HG03097 (cell line): ENCODE results near the gene AHNAK2.
"Not testable (repeated sequence)": the region's sequence is repeated elsewhere in the genome, so short reads cannot be mapped to it uniquely, and the experiment has no call there.

Experiments used
- ATAC-seq: cut with Tn5 transposase; IDR thresholded peaks from one replicate; pipeline ENCODE4 v1.9.1; 2021; ENCODE audit not compliant: unreplicated experiment, low FRiP score

AHNAK2 gene

DNA sequence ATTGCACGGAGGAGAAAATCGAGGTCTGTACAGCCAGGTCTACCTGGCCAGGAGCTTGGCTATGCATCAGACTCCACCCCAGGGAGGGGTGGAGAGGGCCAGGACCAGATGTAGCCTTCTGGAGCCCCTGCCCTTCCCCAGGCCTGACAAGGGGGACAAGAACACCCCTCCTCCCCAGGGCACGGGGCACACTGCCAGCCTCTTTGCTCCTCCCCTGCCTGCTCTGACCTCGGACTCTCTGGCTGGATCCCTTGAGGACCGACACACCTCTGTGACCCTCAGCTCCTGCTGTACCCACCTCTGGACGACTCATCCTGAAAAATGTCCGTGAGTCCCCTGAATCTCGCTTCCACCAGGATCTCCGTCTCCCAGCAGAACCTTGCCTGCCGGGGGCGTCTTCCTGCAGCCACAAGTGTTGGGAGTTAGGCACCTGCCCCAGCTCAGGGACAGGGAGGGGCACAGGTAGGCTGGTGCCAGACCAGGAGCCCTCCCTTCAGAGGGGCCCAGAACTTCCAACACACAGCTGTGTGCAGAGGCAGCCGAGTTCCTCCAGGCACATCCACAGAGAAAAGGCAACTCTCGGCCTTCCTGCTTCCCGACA, 21.8 kb downstream of the AHNAK2 start:
- no peak for ATAC-seq

DNA sequence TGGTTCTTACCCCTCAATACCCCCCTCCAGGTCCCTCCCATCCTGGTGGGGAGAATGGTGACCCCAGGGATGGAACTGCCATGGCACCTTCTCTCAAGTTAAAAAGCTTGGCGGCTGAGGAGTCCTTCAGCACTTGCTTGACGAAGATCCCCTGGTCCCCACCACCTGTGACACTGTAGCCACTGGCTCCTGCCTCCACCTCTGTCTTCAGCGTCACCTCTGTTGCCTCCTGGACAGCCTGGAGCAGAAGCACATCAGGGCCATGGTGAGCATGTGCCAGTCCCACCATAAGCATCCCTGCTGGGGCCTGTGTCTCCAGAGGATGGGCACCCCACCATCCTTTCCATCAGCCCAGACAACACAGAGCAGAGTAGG, 22.8 kb downstream of the AHNAK2 start:
- ATAC-seq = no peak

DNA sequence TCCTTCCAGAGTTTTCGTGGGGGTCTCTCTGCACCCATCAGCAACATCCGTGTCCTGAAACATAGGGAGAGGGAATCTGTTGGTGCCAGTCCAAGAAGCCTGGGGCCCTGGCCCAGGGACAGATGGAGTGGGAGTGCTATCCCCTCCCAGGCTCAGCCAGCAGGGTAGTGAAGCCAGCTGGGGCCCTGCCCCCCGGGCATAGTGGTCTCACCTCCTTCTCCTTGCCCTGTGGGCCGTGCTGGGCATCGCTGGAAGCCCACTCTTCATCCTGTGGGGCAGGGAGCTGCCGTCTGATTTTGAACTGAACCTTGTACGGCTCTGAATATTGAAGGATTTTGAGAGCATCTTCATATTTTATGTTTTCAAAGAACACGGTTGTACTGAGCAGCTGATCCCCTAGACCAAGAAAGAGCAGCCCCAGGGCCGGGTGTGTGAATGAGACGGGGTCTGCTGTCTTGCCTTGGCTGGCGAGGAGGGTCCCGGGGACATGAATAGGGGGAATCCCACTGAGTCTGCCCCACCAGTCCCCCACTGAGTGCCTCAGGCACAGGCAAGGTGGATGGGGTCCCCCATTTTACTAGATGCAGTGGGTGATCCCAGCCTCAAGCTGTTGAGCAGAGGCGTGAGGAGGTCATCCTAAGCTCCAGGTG, 23.3 kb downstream of the AHNAK2 start:
- ATAC-seq = no peak

GRCh38 chr14:104953896-104954656, 24.1 kb downstream of the AHNAK2 start:
- ATAC-seq = no peak

DNA sequence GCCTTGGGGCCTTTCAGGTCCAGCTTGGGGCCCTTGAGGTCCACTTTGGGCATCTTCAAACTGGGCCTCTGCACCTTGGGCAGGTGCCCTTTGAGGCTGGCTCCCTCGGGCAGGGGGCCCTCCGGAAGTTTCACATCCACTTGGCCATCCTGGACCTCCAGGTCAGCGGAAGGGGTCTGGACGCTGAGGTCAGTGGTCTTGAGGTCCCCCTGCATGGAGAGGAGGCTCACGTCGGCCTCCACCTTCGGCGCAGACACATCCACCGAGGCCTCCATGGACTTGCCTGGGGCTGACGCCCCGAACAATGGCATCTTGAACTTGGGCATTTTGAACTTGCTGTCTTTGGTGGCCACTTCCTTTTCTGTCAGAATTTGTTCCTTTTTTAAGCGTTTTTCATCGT, 25.1 kb downstream of the AHNAK2 start:
- no peak for ATAC-seq

- ATAC-seq = not testable (repeated sequence)
These were observed 26.1 kb downstream of the AHNAK2 start for GRCh38 chr14:104951863-104952657.

DNA sequence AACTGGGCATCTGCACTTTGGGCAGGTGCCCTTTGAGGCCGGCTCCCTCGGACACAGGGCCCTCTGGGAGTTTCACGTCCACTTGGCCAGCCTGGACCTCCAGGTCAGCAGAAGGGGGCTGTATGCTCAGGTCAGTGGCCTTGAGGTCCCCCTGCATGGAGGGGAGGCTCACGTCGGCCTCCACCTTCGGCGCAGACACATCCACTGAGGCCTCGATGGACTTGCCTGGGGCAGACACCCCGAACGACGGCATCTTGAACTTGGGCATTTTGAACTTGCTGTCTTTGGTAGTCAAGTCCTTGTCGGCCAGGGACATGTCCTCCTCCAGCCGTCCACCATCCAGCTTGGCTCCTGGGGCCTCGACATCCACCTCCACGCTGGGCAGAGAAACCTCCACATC, 27.5 kb downstream of the AHNAK2 start:
- ATAC-seq = not testable (repeated sequence)

DNA sequence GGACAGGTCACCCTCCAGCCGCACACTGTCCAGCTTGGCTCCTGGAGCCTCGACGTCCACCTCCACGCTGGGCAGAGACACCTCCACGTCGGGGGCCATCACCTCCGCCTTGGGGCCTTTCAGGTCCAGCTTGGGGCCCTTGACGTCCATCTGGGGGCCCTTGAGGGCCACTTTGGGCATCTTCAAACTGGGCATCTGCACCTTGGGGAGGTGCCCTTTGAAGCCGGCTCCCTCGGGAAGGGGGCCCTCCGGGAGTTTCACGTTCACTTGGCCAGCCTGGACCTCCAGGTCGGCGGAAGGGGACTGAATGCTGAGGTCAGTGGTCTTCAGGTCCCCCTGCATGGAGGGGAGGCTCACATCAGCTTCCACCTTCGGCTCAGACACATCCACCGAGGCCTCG, 28.2 kb downstream of the AHNAK2 start:
- ATAC-seq = no peak

GRCh38 chr14:104949406-104949955, 28.7 kb downstream of the AHNAK2 start:
- not testable (repeated sequence) for ATAC-seq

DNA sequence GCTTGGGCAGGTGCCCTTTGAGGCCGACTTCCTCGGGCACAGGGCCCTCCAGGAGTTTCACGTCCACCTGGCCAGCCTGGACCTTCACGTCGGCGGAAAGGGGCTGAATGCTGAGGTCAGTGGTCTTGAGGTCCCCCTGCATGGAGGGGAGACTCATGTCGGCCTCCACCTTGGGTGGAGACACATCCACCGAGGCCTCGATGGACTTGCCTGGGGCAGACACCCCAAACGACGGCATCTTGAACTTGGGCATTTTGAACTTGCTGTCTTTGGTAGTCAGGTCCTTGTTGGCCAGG, 29.5 kb downstream of the AHNAK2 start:
- ATAC-seq = no peak

GRCh38 chr14:104947881-104948735, 30.1 kb downstream of the AHNAK2 start:
- ATAC-seq = not testable (repeated sequence)

DNA sequence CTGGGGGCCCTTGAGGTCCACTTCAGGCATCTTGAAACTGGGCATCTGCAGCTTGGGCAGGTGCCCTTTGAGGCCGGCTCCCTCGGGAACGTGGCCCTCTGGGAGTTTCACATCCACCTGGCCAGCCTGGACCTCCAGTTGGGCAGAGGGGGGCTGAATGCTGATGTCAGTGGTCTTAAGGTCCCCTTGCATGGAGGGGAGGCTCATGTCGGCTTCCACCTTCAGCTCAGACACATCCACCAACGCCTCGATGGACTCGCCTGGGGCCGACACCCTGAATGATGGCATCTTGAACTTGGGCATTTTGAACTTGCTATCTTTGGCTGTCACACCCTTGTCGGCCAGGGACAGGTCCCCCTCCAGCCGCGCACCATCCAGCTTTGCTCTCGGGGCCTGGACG, 31.0 kb downstream of the AHNAK2 start:
- not testable (repeated sequence) for ATAC-seq

GRCh38 chr14:104945986-104946965, 31.9 kb downstream of the AHNAK2 start:
- ATAC-seq = not testable (repeated sequence)

GRCh38 chr14:104945266-104945665, 32.9 kb downstream of the AHNAK2 start:
- ATAC-seq = not testable (repeated sequence)

DNA sequence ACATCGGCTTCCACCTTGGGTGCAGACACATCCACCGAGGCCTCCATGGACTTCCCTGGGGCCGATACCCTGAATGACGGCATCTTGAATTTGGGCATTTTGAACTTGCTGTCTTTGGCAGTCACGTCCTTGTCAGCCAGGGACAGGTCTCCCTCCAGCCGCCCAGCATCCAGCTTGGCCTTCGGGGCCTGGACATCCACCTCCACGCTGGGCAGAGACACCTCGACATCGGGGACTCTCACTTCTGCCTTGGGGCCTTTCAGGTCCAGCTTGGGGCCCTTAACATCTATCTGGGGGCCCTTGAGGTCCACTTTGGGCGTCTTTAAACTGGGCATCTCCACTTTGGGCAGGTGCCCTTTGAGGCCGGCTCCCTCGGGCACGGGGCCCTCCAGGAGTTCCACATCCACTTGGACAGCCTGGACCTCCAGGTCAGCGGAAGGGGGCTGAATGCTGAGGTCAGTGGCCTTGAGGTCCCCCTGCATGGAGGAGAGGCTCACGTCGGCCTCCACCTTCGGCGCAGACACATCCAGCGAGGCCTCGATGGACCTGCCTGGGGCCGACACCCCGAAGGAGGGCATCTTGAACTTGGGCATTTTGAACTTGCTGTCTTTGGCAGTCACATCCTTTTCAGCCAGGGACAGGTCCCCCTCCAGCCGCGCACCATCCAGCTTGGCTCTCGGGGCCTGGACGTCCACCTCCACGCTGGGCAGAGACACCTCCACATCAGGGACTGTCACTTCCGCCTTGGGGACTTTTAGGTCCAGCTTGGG, 33.6 kb downstream of the AHNAK2 start:
- not testable (repeated sequence) for ATAC-seq

DNA sequence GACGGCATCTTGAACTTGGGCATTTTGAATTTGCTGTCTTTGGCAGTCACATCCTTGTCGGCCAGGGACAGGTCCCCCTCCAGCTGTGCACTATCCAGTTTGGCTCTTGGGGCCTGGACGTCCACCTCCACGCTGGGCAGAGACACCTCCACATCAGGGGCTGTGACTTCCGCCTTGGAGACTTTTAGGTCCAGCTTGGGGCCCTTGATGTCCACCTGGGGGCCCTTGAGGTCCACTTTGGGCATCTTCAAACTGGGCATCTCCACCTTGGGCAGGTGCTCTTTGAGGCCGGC, 34.2 kb downstream of the AHNAK2 start:
- ATAC-seq = not testable (repeated sequence)

GRCh38 chr14:104943216-104944015, 34.8 kb downstream of the AHNAK2 start:
- not testable (repeated sequence) for ATAC-seq
